ENCODE results near the gene PLA2G4E. TPM values are rescaled to one million over a fixed set of nuclear protein-coding genes. Genes with fewer than 3 reads are reported as not detected.

PLA2G4E gene
- total RNA-seq, 2 donors from 2014 or later: 0.16 TPM; not detected in 1

GRCh38 chr15:41952013-41952563 lies 68.8 kb downstream of the PLA2G4E start:
- DNase-seq (no peak), ATAC-seq (no peak)
- intact Hi-C loops (cut with DNase I): no loop called here

GRCh38 chr15:41951571-41951970 lies 69.3 kb downstream of the PLA2G4E start:
- DNase-seq (no peak), ATAC-seq (no peak)
- intact Hi-C loops (cut with DNase I): no loop called here

GRCh38 chr15:41950489-41950888 lies 70.4 kb downstream of the PLA2G4E start:
- ATAC-seq: peak; percentile 35 to 36
- DNase-seq: no peak
- intact Hi-C loops (cut with DNase I): no loop called here

- DNase-seq (no peak), ATAC-seq (no peak)
- intact Hi-C loops (cut with DNase I): no loop called here
These were observed 70.7 kb downstream of the PLA2G4E start for GRCh38 chr15:41950127-41950483.

- intact Hi-C loops (cut with DNase I): no loop called here
- DNase-seq (no peak), ATAC-seq (no peak)
These were observed 71.3 kb downstream of the PLA2G4E start for GRCh38 chr15:41949401-41950126.

- DNase-seq: no peak
- intact Hi-C loops (cut with DNase I): no loop called here
- ATAC-seq: peak in 1 of 2 donors; percentile 18
These were observed 72.4 kb downstream of the PLA2G4E start for GRCh38 chr15:41948490-41948889.

GRCh38 chr15:41946970-41947369 lies 73.9 kb downstream of the PLA2G4E start:
- intact Hi-C loops (cut with DNase I): no loop called here
- ATAC-seq (peak; percentile 29 to 45), DNase-seq (no peak)

GRCh38 chr15:41945731-41946130 lies 75.1 kb downstream of the PLA2G4E start:
- ATAC-seq (peak; percentile 31 to 49), DNase-seq (no peak)
- intact Hi-C loops (cut with DNase I): no loop called here

GRCh38 chr15:41945221-41945620 lies 75.6 kb downstream of the PLA2G4E start:
- ATAC-seq: peak; percentile 7 to 29
- intact Hi-C loops (cut with DNase I): no loop called here

GRCh38 chr15:41944313-41944940 lies 76.4 kb downstream of the PLA2G4E start:
- DNase-seq (peak; percentile 67), ATAC-seq (peak; percentile 70 to 87)
- intact Hi-C loops (cut with DNase I): no loop called here

More at GRCh38 chr15:41945221-41945620, 75.6 kb downstream of the PLA2G4E start:
- no peak for DNase-seq

- intact Hi-C loops (cut with DNase I): no loop called here
- no peak for DNase-seq
- ATAC-seq: no peak
These were observed 77.1 kb downstream of the PLA2G4E start for GRCh38 chr15:41943543-41944312.

GRCh38 chr15:41942886-41943285 lies 78.0 kb downstream of the PLA2G4E start:
- ATAC-seq (no peak), DNase-seq (no peak)
- intact Hi-C loops (cut with DNase I): no loop called here

GRCh38 chr15:41941644-41942415 lies 79.0 kb downstream of the PLA2G4E start:
- intact Hi-C loops (cut with DNase I): no loop called here
- ATAC-seq (no peak), DNase-seq (no peak)

GRCh38 chr15:41940441-41940857 lies 80.4 kb downstream of the PLA2G4E start:
- intact Hi-C loops (cut with DNase I): no loop called here
- DNase-seq (no peak), ATAC-seq (no peak)

- no peak for ATAC-seq
- DNase-seq: no peak
- intact Hi-C loops (cut with DNase I): no loop called here
These were observed 80.9 kb downstream of the PLA2G4E start for GRCh38 chr15:41939986-41940385.

- ATAC-seq: no peak
- intact Hi-C loops (cut with DNase I): no loop called here
- DNase-seq: no peak
These were observed 83.3 kb downstream of the PLA2G4E start for GRCh38 chr15:41937568-41937923.

GRCh38 chr15:41936649-41937567 lies 83.9 kb downstream of the PLA2G4E start:
- intact Hi-C loops (cut with DNase I): no loop called here
- DNase-seq: peak; percentile 81
- ATAC-seq: peak; percentile 27 to 56

GRCh38 chr15:41936155-41936554 lies 84.7 kb downstream of the PLA2G4E start:
- ATAC-seq (no peak), DNase-seq (no peak)
- intact Hi-C loops (cut with DNase I): no loop called here
